HG03280 (cell line): ENCODE results near the gene SOWAHA.

Source experiments
- ATAC-seq: cut with Tn5 transposase; IDR thresholded peaks from one replicate; pipeline ENCODE4 v1.9.1; 2021; ENCODE audit warnings: mild to moderate bottlenecking, moderate library complexity; ENCODE audit not compliant: unreplicated experiment

SOWAHA gene

DNA sequence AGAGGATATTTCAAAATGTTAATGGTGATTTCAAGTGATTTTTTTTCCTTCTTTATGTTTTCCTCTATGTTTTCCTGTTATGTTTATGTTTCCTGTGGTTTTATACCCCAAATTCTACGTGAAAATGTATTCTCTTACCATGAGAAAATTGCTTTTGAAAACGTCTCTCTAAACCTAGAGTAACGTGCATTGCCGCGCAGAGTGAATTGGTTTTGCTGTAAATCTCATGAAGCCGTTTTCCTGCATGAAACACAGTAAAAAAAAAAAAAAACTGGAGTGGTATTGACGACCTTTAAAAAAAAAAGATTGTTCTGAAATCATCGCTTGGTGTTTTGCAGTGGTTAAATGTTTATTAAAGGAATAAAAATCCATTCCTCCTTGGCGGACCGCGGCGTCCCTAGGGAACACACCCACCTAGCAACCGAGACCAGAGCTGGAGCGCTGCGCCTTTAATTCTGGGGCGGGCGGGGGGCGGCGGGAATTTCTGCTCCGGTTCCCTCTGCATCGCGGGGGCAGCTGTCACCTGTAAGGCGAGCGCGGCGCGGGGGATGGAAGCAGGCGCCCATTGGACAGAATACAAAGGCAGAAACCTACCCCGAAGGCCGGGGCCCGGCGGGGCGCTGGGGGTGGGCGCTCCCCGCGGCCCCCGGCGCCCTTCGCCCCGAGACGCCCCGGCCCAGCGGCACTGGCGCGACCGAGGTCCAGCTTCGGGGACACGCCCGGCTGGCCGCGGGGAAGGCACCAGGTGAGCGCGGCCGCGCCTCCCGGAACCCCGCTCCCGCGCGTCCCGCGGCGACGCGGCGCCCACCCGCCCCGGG lies at the start of gene SOWAHA:
Gene SOWAHA (plus strand): TSS at position 522 of the 818 bp plus-strand sequence. CDS start 320 bp downstream, outside the sequence.
- no peak for ATAC-seq

DNA sequence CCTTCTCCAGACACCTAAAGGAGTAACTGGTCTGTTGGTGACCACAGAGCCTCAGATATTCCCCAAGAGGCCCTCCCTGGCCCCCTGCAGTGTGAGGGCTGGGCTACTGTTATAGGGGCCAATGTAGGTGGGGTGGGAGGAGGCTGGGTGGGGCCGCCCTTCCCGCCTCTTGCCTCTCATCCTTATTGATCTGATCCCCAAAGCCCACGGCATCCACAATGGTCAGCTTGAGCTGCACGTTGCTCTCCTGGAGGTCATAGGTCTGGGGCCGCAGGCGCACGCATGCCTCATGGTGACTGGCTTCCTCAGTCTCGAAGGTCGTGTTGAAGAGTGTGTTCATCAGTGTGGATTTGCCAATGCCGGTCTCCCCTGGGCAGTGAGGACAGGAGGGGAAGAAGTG lies 49.1 kb upstream of the SOWAHA start:
- no peak for ATAC-seq

DNA sequence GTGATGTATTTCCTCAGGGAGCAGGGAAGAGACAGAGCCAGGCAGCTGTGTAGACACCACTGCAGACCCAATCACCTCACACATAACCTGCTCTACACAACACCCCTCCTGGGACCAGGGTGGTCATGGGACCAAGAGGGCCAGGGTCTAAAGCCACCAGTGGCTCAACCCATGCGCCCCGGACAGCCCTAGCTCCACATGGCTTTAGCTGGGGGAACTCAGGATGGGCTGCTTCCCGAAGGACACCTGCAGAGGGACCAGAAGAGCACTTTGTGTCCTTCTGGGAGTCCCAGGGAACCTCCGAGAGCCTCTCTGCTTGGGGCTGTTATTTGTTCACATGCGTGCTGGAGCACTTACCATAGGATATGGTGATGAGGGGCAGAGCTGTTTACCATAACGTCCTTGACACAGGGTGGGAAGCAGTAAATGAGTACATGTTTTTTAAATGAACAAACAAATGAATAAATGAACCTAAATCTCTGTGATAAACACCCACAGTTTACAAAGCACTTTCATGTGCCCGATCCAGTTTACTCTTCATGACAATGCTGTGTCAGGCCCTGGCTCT lies 48.3 kb upstream of the SOWAHA start:
- ATAC-seq, result no peak

- no peak for ATAC-seq
These were observed 47.6 kb upstream of the SOWAHA start for GRCh38 chr5:132765311-132766019.

DNA sequence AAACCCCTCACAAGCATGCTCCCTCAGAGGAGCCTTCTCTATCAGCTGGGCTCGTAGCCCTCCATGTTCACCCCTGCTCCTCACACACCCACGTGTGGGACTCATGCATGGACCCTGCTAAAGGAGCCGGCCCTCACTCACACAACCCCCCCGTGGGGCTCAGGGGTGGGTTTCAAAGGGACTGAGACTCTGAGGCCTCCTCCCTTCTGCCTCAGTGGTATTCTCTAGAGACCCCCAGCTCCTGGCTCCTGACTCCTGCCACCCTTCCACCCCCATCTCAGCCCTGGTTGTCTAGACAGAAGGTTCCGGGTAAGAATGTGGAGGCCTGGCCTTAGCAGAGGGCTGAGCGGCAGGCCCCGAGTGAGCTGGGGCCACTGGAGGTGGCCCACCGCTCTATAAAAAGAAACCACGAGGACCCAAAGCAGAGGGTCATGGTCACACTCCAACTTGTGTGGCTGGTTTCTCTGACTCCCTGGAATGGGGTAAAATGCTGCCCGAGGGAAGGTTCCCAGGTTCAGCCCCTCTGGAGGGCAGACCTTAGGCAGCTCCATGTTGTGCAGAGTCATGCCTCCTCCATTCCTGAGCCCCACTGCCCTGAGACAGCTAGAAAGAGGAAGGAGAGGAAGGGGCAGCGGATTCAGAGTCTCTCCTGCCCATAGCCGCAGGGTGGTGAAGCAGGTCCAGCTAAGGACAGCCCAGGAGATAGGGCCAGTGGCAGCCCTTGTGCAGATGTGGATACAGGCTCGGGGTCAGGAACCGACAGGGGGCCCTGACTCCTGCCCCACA lies 46.9 kb upstream of the SOWAHA start:
- ATAC-seq, result no peak

GRCh38 chr5:132766806-132767055 lies 46.4 kb upstream of the SOWAHA start:
- ATAC-seq, result no peak

DNA sequence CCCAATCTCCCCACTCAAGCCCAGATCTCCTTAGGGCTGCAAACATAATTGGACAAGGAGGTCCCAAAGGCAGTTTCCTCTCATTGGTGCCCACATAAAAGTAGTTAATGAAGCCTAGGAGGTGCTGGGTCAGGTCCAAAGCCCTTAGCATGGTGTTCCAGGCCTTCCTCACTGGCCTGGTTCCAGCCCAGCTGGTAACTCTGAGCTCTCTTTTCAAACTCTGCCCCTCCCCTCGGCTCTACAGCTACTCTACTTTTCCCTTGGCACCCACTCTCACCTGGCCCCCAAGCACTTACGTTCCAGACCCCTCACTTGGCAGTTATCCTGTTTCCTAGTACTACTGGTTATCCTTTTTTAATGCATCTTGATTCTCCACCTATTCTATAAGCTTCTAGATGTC lies 46.0 kb upstream of the SOWAHA start:
- ATAC-seq, result no peak

DNA sequence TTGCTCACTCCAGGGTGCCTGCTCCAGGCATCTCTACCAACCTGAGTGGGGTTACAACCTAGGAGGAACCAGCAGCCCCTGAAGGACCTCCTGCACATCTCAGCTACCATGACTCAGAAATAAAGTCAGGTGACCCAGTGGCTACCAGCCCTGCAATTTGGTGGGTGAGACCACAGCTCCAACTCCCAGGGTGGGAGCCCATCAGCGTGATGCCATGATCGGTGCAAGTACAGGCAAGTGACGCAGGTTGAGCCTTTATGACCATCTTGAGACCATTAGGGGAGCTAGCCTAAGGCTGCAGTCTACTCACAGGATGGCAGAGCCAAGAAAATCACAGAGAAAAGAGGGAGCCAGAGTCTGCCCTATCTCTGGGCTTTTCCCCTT lies 44.6 kb upstream of the SOWAHA start:
- ATAC-seq, result no peak

GRCh38 chr5:132770476-132771159 lies 42.5 kb upstream of the SOWAHA start:
- no peak for ATAC-seq

GRCh38 chr5:132771503-132771998 lies 41.6 kb upstream of the SOWAHA start:
- ATAC-seq, result no peak

GRCh38 chr5:132772291-132773070 lies 40.6 kb upstream of the SOWAHA start:
- no peak for ATAC-seq

GRCh38 chr5:132773114-132773513 lies 40.0 kb upstream of the SOWAHA start:
- no peak for ATAC-seq

- ATAC-seq, result no peak
These were observed 39.3 kb upstream of the SOWAHA start for GRCh38 chr5:132773601-132774355.

DNA sequence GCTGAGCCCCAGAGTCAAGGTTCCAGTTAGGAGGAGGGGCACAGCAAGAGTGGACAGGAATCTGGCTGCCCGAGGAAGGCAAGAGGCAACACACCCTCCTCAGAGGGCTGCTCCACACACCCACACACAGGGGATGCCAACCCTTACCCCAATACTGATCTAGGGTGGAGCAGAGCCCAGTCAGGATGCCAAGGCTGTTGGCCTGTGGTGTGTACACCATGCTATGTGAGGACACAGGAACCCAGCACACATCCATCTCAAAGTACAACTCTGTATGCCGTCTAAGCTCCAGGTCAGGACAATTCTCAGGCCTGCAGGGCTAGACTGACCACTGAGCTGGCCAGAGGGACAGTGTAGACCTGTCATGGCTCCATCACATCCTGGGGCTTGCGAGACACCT lies 38.7 kb upstream of the SOWAHA start:
- no peak for ATAC-seq

DNA sequence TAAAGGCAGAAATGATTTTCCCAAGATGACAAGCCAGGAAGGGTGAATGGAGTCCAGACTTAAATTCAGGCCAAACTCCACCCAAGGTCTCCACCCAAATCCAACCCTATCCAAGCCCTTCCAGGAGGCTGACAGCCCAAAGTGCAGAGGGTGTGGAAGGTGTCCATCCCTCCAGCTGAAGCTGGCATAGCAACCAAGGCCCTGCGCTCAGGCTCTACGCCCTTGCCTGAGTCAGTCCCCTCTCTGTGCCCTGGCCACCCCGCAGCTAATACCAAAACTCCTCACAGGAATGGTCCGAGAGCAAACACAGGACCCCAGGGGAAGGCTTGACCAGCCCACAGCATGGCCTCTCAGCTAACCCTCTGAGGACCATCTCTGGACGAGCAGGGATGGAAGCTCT lies 38.2 kb upstream of the SOWAHA start:
- no peak for ATAC-seq

DNA sequence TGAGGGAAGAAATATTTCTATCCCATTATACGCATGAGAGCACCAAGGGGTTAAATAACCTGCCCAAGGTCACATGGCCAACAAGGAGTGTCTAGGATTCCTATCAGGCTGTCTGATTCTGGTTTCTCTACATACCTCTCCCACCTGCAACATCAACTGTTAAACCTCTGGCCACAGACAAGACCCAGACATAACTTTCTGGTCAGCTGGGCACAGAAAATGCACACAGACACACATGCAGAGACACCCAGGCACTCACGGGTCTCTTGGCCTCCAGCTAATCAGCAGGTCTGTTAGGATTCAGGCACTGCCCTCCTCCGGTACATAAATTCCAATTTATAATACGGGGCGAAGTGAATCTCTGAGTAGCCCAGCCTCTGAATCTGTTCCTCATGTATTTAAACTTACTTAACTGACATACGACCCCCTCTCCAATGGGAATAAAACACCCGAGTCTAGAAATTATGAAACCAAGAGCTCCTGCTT lies 37.6 kb upstream of the SOWAHA start:
- no peak for ATAC-seq

GRCh38 chr5:132776131-132776937 lies 36.8 kb upstream of the SOWAHA start:
- ATAC-seq, result peak; percentile 30

DNA sequence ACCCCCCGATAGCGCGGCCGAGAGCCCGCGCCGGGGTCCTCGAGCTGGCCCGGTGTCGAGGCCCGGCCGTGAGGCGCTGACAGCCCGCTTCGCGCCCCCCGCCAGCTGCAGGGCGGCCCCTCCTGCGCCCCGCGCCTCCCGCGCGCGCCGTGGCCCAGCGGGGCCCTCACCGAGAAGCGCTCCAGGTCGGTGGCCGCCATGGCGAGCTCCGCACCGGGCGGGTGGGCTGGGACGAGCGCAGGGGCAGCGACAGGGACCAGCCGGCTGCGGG lies 36.2 kb upstream of the SOWAHA start:
- no peak for ATAC-seq
